K562 (cell line): ENCODE results near the gene FOXP4. TPM values are rescaled to one million over a fixed set of nuclear protein-coding genes. Genes with fewer than 3 reads are reported as not detected.

Experiments
- CHD4 ChIP-seq: fragments of 200-600 bp; sonication (generic); IDR thresholded peaks from 3 replicates; pipeline ENCODE4 v1.6.1; 2012; ENCODE audit warnings: low read depth, mild to moderate bottlenecking, mixed read lengths, low read length, inconsistent platforms; ENCODE audit not compliant: insufficient read depth, insufficient replicate concordance, poor library complexity, severe bottlenecking
- FOXP4 ChIP-seq: sonication (generic); formaldehyde crosslinking; IDR thresholded peaks from 2 replicates; pipeline ENCODE4 v1.8.0; 2022; ENCODE audit warnings: mild to moderate bottlenecking, missing genetic modification reagents, borderline replicate concordance
- GABPB1 ChIP-seq: sonication (generic); formaldehyde crosslinking; IDR thresholded peaks from 2 replicates; pipeline ENCODE4 v1.8.0; 2022; ENCODE audit warnings: mild to moderate bottlenecking, missing genetic modification reagents
- GMEB1 ChIP-seq: fragments of 250-450 bp; sonication (Bioruptor Pico); IDR thresholded peaks from 2 replicates; pipeline ENCODE4 v1.4.0; 2020; ENCODE audit warnings: mild to moderate bottlenecking
- ILK ChIP-seq: fragments of 450-650 bp; IDR thresholded peaks from 2 replicates; pipeline ENCODE4 v1.6.1; 2016; ENCODE audit warnings: missing genetic modification characterization, low read depth, mild to moderate bottlenecking, missing compliant biosample characterization, moderate library complexity, borderline replicate concordance
- KLF16 ChIP-seq: IDR thresholded peaks from 2 replicates; pipeline ENCODE4 v1.6.1; 2016; ENCODE audit warnings: antibody characterized with exemption
- POU5F1 ChIP-seq: fragments of 150-350 bp; IDR thresholded peaks from 2 replicates; pipeline ENCODE4 v1.6.1; 2014; ENCODE audit warnings: borderline replicate concordance, low read length, low read depth, mild to moderate bottlenecking; ENCODE audit not compliant: partially characterized antibody
- SFPQ ChIP-seq: fragments of 200-400 bp; formaldehyde crosslinking; IDR thresholded peaks from 2 replicates; pipeline ENCODE4 v1.6.1; 2017; ENCODE audit warnings: mild to moderate bottlenecking, low read depth, low read length, moderate library complexity
- ZBTB26 ChIP-seq: fragments of 450-650 bp; formaldehyde crosslinking; IDR thresholded peaks from 2 replicates; pipeline ENCODE4 v1.4.0; 2022; ENCODE audit warnings: missing genetic modification characterization
- ZKSCAN1 ChIP-seq: fragments of 150-350 bp; IDR thresholded peaks from 2 replicates; pipeline ENCODE4 v1.6.1; 2016; ENCODE audit warnings: low read depth, low read length
- ZNF175 ChIP-seq: fragments of 200-800 bp; sonication (Bioruptor generic); IDR thresholded peaks from 2 replicates; pipeline ENCODE4 v1.6.1; 2016; ENCODE audit warnings: low read depth, mild to moderate bottlenecking, missing genetic modification characterization, missing compliant biosample characterization
- ZNF239 ChIP-seq: fragments of 250-450 bp; sonication (Bioruptor Pico); IDR thresholded peaks from 2 replicates; pipeline ENCODE4 v1.4.0; 2020; ENCODE audit warnings: mild to moderate bottlenecking
- ZNF644 ChIP-seq: fragments of 200-800 bp; sonication (Bioruptor generic); IDR thresholded peaks from 2 replicates; pipeline ENCODE4 v1.6.1; 2016; ENCODE audit warnings: low read depth, missing genetic modification characterization, missing compliant biosample characterization
- ZSCAN29 ChIP-seq: fragments of 450-650 bp; IDR thresholded peaks from 2 replicates; pipeline ENCODE4 v1.6.1; 2017
- ZSCAN32 ChIP-seq: fragments of 450-650 bp; formaldehyde crosslinking; IDR thresholded peaks from 2 replicates; pipeline ENCODE4 v1.4.0; 2020; ENCODE audit warnings: mild to moderate bottlenecking, moderate library complexity
- polyA plus RNA-seq, 8 experiments: library from polyadenylated mRNA; depleted of rRNA in 4 of 8; stranded (reverse) in 5 of 8; unstranded in 3 of 8; fragments of >200 nt; fragmentation: Nextera tagmentation in 2 of 8; fragmentation: Illumina TruSeq in 1 of 8; extraction: Ambion mirVana in 2 of 8; extraction: Trizol in 1 of 8; gene quantifications; 2 replicates each; pipeline versions ENCODE4 v1.2.1 to v1.2.3, GENCODE V29; 2011 to 2014; ENCODE audit warnings: inconsistent platforms in 1 of 8, missing spikeins in 1 of 8
- total RNA-seq, 7 experiments: library from RNA; depleted of rRNA in 6 of 7; stranded (reverse); fragments of >200 nt in 6 of 7; fragmentation: Illumina TruSeq in 2 of 7; extraction: Trizol in 2 of 7; gene quantifications; 2 replicates each; pipeline versions ENCODE4 v1.2.1 to v1.2.3, GENCODE V29; 2011 to 2021; ENCODE audit warnings: low replicate concordance in 1 of 7
- TF ChIP-seq, protein P1 (sequence below): fragments of 150-350 bp; conservative IDR thresholded peaks from 2 replicates; pipeline ENCODE4 v1.6.1; 2014; ENCODE audit warnings: low read length

FOXP4 gene
- total and polyA plus RNA-seq, 9 of the 15 experiments (the other 6 are each of a cell fraction or from before 2014, with no cell fraction given): 0.11 to 29.4 (median 2.3) TPM

DNA sequence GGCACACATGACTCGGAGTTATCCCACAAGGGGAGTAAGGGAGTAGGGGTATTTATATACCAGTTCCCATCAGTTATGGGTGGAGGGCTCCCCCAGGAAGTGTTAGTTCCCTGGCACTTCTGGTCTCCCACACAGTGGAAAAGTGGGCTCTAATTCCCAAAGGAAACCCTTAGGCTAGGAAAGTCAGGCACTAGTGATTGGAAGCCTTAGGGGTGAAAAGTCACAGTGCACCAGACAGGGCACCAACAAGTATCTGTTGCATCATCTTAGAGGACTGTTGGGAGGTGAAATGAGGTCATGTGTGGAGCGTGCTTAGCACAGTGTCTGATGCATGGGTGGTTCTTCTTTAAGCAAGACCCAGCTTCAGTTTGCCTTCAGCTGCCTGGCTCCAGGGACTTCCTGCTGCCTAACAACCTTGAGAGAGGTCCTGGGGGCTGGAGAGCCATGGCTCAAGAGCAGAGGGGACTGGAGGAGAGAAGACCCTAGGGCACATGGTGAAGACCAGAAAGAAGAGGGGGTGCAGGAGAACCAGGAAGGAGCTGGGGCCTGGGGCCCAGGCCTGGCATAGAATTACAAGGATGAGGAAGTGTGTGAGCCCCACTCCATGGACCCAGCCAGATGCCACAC lies 7.5 kb upstream of the FOXP4 start (continued):
- TF ChIP-seq FOXP4: no peak
- TF ChIP-seq ILK: no peak
- no peak for TF ChIP-seq ZSCAN29
- TF ChIP-seq KLF16: no peak
- no peak for TF ChIP-seq CHD4
- TF ChIP-seq GMEB1 (CRISPR knock-in tag): no peak
- no peak for TF ChIP-seq ZBTB26 (CRISPR knock-in tag)
- TF ChIP-seq, protein P1, sequence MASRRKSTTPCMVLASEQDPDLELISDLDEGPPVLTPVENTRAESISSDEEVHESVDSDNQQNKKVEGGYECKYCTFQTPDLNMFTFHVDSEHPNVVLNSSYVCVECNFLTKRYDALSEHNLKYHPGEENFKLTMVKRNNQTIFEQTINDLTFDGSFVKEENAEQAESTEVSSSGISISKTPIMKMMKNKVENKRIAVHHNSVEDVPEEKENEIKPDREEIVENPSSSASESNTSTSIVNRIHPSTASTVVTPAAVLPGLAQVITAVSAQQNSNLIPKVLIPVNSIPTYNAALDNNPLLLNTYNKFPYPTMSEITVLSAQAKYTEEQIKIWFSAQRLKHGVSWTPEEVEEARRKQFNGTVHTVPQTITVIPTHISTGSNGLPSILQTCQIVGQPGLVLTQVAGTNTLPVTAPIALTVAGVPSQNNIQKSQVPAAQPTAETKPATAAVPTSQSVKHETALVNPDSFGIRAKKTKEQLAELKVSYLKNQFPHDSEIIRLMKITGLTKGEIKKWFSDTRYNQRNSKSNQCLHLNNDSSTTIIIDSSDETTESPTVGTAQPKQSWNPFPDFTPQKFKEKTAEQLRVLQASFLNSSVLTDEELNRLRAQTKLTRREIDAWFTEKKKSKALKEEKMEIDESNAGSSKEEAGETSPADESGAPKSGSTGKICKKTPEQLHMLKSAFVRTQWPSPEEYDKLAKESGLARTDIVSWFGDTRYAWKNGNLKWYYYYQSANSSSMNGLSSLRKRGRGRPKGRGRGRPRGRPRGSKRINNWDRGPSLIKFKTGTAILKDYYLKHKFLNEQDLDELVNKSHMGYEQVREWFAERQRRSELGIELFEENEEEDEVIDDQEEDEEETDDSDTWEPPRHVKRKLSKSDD: no peak
- no peak for TF ChIP-seq POU5F1
- TF ChIP-seq ZSCAN32 (CRISPR knock-in tag): peak; percentile 88
- TF ChIP-seq GABPB1 (CRISPR knock-in tag): no peak
- TF ChIP-seq ZNF239 (CRISPR knock-in tag): 0 out of 2 replicates have a peak, but pooled peaks have one; percentile 40
- no peak for TF ChIP-seq ZKSCAN1
- no peak for TF ChIP-seq ZNF644 (tag)
- TF ChIP-seq SFPQ: no peak
- peak; percentile 93 for TF ChIP-seq ZNF175 (CRISPR knock-in tag)
